Skeletal muscle tissue (tissue), 4 donors: ENCODE data around the gene TTYH1. TPM values are rescaled to one million over a fixed set of nuclear protein-coding genes. Genes with fewer than 3 reads are reported as not detected.

Source experiments
- H3K27ac ChIP-seq: one replicate; pipeline ENCODE4 v1.7.0; 2013; ENCODE audit warnings: mild to moderate bottlenecking, low read depth, low read length, inconsistent platforms
- H3K27me3 ChIP-seq, 3 donors: one replicate each; pipeline ENCODE4 v1.7.0; 2013; ENCODE audit warnings: low read length in 3 of 3; ENCODE audit not compliant: control insufficient read depth in 3 of 3, insufficient read depth in 3 of 3
- H3K36me3 ChIP-seq, 3 donors: one replicate each; pipeline ENCODE4 v1.7.0; 2013; ENCODE audit warnings: low read length in 3 of 3; ENCODE audit not compliant: control insufficient read depth in 3 of 3, insufficient read depth in 3 of 3
- H3K4me1 ChIP-seq, 3 donors: one replicate each; pipeline ENCODE4 v1.7.0; 2013; ENCODE audit warnings: low read length in 3 of 3, mild to moderate bottlenecking in 3 of 3; ENCODE audit not compliant: control insufficient read depth in 3 of 3, insufficient read depth in 3 of 3
- H3K4me3 ChIP-seq, 3 donors: one replicate each; pipeline ENCODE4 v1.7.0; 2013; ENCODE audit warnings: low read length in 3 of 3
- H3K9ac ChIP-seq, 3 donors: one replicate each; pipeline ENCODE4 v1.7.0; 2013; ENCODE audit warnings: low read length in 3 of 3, mild to moderate bottlenecking in 3 of 3, moderate library complexity in 2 of 3, low read depth in 1 of 3
- H3K9me3 ChIP-seq, 3 donors: one replicate each; pipeline ENCODE4 v1.7.0; 2013; ENCODE audit warnings: low read length in 3 of 3; ENCODE audit not compliant: control insufficient read depth in 3 of 3
- total RNA-seq: library from RNA; depleted of rRNA; stranded (reverse); fragments of >200 nt; gene quantifications from one replicate; pipeline ENCODE4 v1.2.3, GENCODE V29; 2014
- donor health status: Osteomylitis.

The TTYH1 gene
- total RNA-seq, 1 donor from 2014 or later: 1.0 TPM

DNA sequence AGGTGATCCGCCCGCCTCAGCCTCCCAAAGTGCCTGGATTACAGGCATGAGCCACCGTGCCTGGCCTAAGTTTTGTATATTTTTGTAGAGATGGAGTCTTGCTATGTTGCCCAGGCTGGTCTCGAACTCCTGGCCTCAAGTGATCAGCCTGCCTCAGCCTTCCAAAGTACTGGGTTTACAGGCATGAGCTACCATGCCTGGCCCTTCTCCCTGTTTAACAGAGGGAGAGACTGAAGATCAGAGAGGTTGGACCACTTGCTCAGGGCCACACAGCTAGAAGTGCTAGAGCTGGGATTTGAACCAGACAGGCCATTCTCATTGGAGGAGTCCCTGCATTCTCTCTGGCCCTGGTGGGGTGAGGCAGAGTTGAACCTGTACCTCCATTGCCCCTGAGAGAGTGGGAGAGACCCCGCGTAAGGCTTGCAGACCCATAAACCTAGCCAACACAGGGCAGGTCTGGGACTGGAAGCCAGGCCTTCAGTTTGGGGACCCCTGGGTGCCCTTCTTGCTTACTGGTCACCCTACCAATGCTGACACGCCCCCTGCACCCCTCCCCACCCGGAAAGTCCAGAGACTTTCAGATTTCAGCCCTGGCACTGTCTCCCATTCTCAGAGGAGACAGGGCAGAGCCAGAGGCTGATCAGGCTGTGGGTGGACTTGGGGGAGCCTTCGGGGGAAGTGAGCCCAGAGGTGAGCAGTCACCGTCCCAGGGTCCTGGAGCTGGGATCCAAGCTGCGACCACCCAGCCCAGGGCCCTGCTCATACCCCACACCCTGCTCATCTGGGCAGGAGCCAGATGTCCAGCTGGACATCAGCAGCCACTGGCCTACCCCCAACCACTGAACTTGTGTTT is 13.3 kb downstream of the TTYH1 start:
- Histone ChIP-seq H3K36me3 (no peaks in the 10 kb centered on the region), H3K4me3 (no peak overlapping the region), H3K9ac (no peak overlapping the region), H3K9me3 (no peaks in the 10 kb centered on the region), H3K27ac (no peak overlapping the region), H3K4me1 (peaks cover 3 to 7% (median 6%) of the 10 kb centered on the region in 3 donors), H3K27me3 (peaks cover 42 to 51% (median 45%) of the 10 kb centered on the region in 3 donors)

DNA sequence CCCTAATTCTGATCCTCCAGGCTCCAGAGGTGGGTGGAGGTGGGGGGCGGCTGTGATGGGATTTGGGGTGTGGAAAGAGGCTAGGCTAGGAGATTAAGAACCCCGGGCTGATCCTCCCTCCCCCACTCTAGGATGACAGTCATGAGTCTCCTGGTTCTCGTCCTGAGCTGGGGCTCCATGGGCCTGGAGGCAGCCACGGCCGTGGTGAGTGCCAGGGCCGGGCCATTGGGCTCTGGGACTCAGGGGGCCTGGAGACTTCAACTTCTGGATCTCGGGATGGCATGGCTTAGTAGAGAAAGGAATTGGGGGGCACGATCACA is 13.9 kb downstream of the TTYH1 start:
- H3K9ac ChIP-seq: no peak overlapping the region
- peaks cover 40 to 55% (median 48%) of the 10 kb centered on the region in 3 donors for H3K27me3 ChIP-seq
- no peaks in the 10 kb centered on the region for H3K36me3 ChIP-seq
- H3K9me3 ChIP-seq: no peaks in the 10 kb centered on the region
- no peak overlapping the region for H3K4me3 ChIP-seq
- no peak overlapping the region for H3K27ac ChIP-seq
- peaks cover 3 to 7% (median 6%) of the 10 kb centered on the region in 3 donors for H3K4me1 ChIP-seq

DNA sequence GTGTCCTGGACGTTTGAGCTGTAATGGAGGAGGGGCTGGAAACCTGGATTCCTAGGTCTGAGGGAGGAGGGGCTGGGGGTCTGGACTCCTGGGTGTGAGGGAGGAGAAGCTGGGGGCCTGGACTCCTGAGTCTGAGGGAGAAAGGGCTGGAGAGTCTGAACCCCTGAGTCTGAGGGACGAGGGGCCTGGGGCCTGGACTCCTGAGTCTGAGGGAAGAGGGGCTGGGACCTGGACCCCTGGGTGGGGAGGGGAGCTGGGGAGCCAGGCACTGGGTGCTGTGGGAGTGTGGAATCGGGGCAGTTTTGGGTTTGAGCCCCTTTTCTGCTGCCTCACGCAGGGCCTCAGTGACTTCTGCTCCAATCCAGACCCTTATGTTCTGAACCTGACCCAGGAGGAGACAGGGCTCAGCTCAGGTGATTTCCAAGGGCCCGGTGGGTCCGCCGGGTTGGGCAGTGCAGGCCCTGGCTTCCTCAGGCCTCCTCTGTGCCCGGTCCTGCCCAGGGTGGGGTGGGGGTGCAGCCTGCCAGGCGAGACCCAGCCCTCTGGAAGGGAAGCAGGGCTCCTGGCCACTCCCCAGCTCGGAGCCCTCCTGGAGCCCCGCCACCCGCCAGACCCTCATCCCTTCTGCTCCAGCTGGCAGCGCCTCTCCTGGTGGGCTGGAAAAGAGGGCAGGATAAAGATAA is 14.4 kb downstream of the TTYH1 start:
- no peak overlapping the region for H3K9ac ChIP-seq
- H3K9me3 ChIP-seq: no peaks in the 10 kb centered on the region
- no peak overlapping the region for H3K27ac ChIP-seq
- peaks cover 3 to 11% (median 10%) of the 10 kb centered on the region in 3 donors for H3K4me1 ChIP-seq
- peaks cover 37 to 58% (median 44%) of the 10 kb centered on the region in 3 donors for H3K27me3 ChIP-seq
- no peak overlapping the region for H3K4me3 ChIP-seq
- no peaks in the 10 kb centered on the region for H3K36me3 ChIP-seq

DNA sequence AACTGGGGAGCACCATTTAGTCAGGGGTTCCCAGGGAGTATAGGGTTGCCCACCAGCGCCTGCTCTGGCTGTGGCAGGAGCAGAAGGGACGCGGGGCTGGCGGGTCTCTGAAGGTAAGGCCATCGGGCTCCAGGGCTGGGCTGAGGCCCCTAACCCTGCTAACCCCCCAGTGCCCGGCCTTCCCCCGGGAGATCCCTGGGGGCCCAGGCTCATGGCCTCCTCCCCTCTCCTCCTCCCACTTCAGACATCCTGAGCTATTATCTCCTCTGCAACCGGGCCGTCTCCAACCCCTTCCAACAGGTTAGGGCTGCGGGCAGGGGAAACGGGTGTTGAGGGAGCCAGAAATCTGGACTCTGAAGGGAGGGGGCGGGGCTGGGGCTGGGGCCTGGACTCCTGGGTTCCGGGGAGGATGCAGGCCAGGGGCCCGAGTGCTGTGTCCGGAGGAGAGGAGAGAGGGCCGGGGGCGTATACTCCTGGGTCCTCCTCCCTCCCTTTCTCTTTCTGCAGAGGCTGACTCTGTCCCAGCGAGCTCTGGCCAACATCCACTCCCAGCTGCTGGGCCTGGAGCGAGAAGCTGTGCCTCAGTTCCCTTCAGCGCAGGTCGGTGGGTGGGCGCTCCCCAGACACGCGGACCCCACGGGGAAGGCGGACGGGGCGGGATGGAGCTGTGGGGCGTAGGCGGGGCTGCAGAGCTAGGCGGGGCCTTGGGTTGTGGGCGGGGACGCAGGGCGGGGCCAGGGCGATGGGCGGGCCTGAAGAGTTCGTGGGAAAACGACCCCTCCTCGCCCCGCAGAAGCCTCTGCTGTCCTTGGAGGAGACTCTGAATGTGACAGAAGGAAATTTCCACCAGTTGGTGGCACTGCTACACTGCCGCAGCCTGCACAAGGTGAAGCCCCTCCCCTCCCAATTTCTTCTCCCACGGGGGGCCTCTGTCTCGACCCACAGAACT is 15.3 kb downstream of the TTYH1 start:
- Histone ChIP-seq H3K4me3 (peak overlapping the region in 2 of 3 donors; percentile 41 to 46), H3K9ac (no peak overlapping the region), H3K36me3 (no peaks in the 10 kb centered on the region), H3K9me3 (no peaks in the 10 kb centered on the region), H3K27me3 (peaks cover 36 to 59% (median 44%) of the 10 kb centered on the region in 3 donors), H3K27ac (no peak overlapping the region), H3K4me1 (peaks cover 6 to 19% (median 19%) of the 10 kb centered on the region in 3 donors)

DNA sequence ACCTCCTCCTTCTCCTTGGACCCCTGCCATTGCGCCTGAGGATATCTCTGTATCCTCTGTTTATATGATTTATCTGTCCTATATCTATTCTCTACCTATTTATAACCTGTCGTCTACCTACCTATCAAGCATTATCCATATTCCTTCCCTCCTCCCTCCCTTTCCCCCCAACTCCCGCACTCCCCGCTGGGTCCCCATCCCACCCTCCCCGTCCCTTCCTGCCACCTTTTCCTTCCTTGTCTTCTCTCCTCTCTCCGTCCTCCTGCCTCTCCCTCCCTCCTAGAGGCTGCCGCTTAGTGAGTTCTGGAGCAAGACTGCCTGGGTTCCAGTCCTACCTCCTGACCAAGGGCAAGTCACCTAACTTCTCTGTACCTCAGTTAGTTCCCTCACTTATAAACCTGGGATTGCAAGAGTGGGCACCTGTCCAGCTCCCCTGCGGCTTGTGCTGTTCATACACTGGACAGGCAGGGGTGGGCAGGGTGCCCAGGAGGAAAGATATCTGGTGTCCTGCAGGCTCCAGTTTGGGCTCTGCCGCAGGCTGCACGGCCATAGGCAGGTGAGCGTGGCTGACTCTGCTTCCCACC is 16.1 kb downstream of the TTYH1 start:
- Histone ChIP-seq H3K27me3 (peaks cover 28 to 53% (median 37%) of the 10 kb centered on the region in 3 donors), H3K4me3 (no peak overlapping the region)

DNA sequence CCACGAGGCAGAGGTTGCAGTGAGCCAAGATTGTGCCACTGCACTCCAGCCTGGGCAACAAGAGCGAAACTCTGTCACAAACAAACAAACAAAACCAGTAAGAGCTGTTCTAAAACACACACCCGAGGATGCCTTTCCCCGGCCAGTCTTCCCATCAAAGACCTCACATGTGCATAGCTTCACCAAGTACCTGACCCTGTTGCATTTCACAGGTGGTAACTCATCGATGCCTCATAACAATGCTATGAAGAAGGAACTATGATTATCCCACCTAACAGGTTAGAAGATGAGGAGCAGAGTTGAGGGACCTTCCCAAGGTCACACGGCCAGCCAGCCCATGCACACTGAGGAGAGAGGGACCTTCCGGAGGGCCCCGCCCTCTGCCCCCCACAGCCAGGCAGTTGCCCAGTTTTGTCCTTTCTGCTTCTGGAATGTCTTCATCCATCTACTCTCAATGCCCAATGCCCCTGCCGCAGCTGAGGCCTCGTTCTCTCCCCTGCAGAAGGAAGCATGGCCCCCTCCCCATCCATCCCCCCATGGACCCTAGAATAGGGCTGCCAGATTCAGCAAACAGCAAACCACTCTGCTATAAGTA is 17.0 kb downstream of the TTYH1 start:
- H3K4me3 ChIP-seq: no peak overlapping the region
- H3K36me3 ChIP-seq: no peaks in the 10 kb centered on the region
- H3K9ac ChIP-seq: peak overlapping the region in 1 of 3 donors; percentile 33
- H3K27me3 ChIP-seq: peaks cover 24 to 48% (median 33%) of the 10 kb centered on the region in 3 donors
- H3K27ac ChIP-seq: no peak overlapping the region
- H3K4me1 ChIP-seq: peaks cover 8 to 30% (median 28%) of the 10 kb centered on the region in 3 donors
- no peaks in the 10 kb centered on the region for H3K9me3 ChIP-seq

More for the DNA sequence above, 16.1 kb downstream of the TTYH1 start:
- Histone ChIP-seq H3K9me3 (no peaks in the 10 kb centered on the region), H3K9ac (peak overlapping the region in 1 of 3 donors; percentile 45), H3K36me3 (no peaks in the 10 kb centered on the region), H3K4me1 (peaks cover 7 to 25% (median 24%) of the 10 kb centered on the region in 3 donors), H3K27ac (no peak overlapping the region)

DNA sequence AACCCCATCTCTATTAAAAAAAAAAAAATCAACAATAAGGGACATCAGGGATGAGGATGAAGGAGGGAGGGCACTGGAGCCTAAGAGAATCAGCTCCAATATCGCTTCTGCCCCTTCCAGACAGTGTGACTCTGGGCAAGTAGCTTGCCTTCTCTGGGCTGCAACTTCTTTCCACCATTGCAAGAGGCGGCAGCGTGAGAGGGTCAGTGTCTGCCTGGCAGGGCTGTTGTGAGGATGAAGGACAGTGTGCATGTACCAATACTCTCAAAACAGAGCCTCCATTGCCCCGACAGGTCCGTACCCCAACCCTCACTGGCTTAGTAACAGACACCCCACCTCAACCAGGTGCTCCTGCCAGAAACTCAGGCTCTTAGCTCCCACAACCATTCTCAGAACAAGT is 18.4 kb downstream of the TTYH1 start:
- Histone ChIP-seq H3K4me1 (peaks cover 8 to 30% (median 28%) of the 10 kb centered on the region in 3 donors), H3K9ac (no peak overlapping the region), H3K27ac (no peak overlapping the region), H3K4me3 (no peak overlapping the region), H3K9me3 (no peaks in the 10 kb centered on the region), H3K27me3 (peaks cover 20 to 41% (median 29%) of the 10 kb centered on the region in 3 donors), H3K36me3 (no peaks in the 10 kb centered on the region)

DNA sequence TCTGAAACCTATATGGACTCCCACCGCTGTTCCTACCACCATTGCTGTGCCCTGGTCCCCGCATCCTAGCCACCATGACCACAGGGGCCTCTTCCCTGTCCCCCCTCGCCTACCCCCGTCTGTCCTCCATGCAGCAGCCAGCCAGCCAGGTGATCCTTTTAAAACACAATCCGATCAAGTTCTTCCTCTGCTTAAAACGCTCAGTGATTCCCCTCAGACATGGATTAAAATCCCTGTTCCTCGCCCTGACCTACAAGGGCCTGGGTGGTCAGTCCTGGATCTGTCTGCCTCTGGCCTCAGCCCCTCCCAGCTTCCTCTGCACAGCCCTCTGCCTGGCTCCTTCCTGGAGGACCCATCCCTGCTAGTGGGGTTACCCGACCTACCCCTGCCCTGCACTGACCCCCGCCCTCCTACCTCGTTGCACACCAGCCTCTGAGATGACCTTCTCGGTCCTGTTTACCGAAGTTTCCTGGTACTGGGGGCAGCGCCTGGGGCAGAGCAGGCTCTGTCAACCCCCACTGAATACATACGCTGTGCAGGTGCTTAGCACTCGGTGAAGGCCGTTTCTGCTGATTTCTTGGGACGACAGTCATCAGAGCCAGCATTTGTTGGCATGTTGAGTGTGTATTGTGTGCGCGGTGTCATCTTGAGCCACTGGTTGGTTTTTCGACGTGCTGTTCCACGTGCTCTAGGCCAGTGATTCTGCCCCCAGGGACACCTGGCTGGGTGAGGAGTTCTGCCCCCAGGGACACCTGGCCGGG is 19.0 kb downstream of the TTYH1 start:
- H3K27me3 ChIP-seq: peaks cover 14 to 35% (median 23%) of the 10 kb centered on the region in 3 donors
- H3K36me3 ChIP-seq: no peaks in the 10 kb centered on the region
- no peak overlapping the region for H3K4me3 ChIP-seq
- H3K9me3 ChIP-seq: no peaks in the 10 kb centered on the region
- no peak overlapping the region for H3K27ac ChIP-seq
- peaks cover 8 to 30% (median 30%) of the 10 kb centered on the region in 3 donors for H3K4me1 ChIP-seq
- no peak overlapping the region for H3K9ac ChIP-seq
